Kidney capillary endothelial cell (primary cell): ENCODE measurements around the gene TSPAN8.
"Not testable (repeated sequence)": the region's sequence is repeated elsewhere in the genome, so short reads cannot be mapped to it uniquely, and the experiment has no call there.

Experiments
- DNase-seq: peaks from one replicate; pipeline ENCODE4 v3.0.0-alpha.2; 2018; ENCODE audit warnings: low spot score

Gene TSPAN8

DNA sequence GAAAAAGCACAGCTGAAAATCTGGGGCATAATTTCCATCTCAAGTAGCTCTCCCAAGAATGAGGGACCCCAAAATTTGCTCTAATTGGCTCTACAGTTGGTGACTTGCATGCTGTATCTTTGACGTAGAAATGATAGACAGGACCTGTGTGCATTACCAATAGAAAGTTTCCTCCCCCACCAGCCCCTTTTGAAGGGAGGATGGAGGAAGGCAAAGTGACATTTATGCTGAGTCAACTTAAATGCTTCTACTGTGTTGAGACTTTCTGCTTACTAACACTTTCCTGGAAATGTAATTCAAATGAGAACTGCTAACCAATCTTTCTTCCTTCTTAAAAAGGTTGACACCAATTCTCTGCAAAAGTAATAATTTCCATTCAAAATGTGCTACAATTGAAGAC is 31.9 kb downstream of the TSPAN8 start:
- DNase-seq: no peak

DNA sequence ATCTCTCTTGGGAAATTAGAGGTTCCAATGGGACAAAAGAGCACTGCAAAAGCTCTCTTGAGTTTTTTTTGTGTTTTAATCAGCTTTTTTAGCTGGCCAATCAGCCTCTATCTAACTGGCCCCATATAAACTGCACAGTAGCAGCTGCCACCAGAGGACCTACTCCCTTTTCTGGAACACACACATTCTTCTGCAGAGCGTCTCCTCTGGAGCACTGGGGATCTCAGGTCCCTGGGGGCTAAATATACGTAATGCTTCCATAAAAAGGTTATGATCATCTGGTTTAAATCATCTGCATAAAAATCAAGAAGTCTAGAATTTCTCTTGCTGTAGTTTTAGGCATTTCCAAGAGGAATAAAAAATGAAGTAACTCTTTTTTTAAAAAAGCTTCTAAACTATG is 32.3 kb downstream of the TSPAN8 start:
- no peak for DNase-seq

DNA sequence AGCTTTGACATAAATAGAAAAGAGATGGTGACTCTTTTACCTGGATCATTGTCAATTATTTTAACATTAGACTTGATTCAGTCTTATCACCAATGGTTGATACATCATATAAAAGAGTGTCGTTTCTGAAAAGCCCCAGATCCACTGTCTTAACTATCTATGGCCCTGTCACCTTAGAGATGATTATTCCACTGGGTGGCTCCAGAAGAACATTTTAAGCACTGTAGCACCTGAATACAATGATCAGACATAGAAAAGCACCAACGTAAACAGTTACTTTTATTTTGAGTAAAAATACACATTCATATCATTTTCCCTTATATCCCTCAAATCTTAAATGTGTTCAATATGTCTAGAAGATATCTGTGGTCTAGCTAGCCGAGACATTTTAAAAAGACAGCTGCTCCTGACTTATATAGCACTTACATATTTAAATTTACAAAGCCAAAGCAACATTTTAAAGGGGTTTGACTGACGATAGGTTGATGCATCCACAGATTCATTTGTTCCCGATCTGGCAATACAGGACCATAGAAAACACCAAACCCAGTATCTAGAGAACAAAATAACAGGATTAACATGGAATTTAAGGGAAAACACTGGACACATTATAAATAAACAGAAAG is 32.9 kb downstream of the TSPAN8 start:
- DNase-seq: no peak

DNA sequence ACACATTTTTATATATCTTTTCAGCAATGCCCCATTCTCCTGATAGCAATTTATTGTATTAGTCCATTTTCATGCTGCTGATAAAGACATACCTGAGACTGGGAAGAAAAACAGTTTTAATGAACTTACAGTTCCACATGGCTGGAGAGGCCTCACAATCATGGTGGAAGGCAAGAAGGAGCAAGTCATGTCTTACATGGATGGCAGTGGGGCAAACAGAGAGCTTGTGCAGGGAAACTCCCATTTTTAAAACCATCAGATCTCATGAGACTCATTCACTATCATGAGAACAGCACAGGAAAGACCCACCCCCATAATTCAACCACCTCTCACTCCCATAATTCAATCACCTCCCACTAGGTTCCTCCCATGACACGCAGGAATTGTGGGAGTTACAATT is 44.7 kb downstream of the TSPAN8 start:
- DNase-seq: not testable (repeated sequence)

DNA sequence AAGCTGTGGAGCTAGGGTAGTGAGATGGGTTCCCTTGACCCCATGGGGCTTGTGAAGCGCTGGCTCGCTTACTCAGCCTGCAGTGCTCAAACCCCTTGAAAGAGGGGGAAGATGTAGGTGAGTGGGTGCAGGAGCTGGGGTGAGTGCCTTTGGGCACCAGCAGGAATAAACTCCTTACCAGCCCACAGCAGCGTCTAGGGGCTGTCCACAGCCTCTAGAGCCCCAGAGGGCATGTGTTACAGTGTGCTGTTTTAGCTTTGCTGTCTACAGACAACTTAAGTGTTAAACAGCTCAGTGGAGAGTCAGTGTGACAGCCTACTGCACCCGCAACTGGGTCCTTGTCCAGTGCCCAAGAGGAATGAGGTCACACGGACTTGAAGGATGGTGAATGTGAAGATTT is 48.0 kb downstream of the TSPAN8 start:
- DNase-seq: no peak

DNA sequence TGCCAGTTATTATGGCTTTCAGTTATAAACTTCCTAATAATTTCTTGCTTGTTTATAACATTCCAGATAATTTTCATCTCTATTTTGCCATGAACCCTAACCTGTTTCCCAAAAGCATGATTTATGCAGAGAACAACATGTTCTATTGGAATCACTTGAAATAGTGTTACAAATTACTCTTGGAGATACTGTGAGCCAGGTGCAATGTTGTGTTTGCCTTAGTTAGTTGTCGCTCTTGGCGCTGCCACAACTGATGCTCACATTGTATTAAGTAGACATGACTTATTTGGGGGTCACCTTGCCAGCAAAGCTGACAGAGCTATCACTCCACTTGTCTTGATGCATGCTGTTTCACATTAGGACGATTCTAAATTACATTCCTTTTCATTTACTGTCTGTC is 49.4 kb downstream of the TSPAN8 start:
- no peak for DNase-seq

DNA sequence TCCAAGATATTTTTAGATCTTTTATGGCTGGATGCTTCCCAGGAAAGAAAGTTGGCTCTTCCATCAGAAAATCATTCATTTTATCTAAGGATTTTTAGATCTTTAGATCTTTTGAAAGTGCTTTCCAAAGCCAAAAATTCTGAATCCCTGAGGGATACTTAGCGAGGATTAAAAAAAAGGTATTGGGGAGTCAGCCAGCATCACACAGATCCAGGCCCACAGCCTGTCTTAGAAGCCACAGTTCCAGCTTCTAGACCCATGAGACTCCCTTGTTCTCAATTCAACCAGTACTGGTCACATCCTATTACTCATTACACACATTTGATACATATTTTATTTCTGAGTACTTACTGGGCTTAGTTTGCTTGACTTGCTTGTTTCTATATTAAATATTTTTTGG is 49.9 kb downstream of the TSPAN8 start:
- no peak for DNase-seq

DNA sequence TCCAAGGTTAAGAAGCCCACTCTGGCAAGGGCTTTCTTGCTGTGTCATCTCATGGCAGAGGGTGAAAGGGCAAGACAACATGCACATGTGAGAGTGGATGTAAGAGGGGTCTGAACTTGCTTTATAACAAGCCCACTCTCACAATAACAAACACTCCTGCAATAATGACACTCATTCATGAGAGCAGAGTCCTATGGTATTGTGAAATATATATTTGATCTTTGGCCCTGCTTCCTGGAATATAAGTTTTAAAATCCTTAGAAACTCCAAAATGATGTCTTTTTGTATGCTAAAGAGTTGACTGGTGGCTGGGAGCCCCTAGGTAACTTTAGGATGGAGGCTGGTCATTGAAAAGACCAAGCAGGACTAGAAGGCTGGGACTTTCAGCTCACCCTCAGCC is 51.8 kb downstream of the TSPAN8 start:
- no peak for DNase-seq

DNA sequence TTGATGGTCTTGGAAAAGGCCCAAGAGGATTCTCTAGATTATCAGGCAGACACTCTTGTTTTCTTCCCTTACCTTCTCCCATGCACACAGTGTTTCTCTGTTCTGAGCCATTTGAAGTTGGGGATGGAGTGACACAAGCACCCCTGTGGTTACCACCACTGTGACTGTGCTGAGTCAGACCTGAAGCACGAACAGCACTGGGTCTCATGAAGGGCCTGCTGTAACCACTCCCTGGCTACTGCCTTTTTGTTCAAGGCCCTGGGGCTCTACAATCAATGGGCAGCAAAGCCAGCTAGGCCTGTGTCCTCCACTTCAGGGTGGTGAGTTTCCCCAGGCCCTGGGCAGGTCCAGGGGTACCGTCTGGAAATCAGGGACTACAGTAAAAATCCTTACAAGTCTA is 65.5 kb downstream of the TSPAN8 start:
- no peak for DNase-seq

DNA sequence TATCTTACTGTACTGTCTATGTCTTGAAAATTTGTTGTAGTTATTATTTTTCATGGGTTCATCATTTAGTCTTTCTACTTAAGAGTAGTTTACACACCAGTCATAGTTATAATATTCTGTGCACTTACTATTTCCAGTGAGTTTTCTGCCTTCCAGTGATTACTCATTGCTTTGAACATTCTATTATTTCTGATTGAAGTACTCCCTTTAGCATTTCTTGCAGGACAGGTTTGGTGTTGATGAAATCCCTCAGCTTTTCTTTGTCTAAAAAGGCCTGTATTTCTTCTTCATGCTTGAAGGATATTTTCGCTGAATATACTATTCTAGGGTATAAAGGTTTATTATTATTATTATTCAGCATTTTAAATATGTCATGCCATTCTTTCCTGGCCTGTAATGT is 66.8 kb downstream of the TSPAN8 start:
- no peak for DNase-seq

DNA sequence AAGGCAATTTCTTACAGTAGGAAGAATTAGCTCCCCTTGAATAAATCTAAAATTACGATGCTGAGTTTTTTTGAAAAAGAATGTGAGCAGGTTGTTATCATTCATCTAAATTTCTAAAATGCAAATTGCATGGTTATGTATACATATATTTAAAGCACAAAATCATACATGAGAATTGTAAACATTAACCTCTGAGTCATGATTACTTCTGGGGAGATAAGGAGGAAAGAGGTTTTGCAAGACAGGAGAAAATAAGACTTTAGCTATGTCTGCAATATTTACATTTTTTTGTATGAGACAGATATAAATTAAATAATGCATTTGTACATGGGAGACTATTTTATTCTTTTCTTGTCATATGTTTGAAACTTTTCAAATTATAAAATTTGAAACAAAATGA is 72.2 kb downstream of the TSPAN8 start:
- no peak for DNase-seq

DNA sequence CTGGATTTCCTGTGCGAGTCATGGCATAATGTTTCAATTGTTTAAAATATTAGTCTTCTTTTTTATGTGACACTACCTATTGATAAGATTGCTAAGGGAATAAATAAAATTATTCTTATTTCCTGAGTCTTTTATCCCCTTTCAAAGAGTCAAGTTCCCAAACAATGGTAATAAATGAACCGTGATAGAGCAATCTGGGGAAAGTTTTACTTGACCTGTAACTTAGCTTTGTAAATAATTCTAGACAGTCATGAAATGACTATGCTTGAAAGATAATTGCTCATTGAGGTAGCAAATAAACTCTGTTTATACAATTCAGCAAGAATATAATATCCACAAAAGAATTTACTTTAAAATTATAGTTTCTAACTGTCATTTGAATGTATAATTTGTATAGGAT is 82.1 kb downstream of the TSPAN8 start:
- DNase-seq: no peak
